ENCODE measurements around the gene SLC13A3. TPM values are rescaled to one million over a fixed set of nuclear protein-coding genes. Genes with fewer than 3 reads are reported as not detected.

SLC13A3 gene
- total and polyA plus RNA-seq, 2 donors (not counting 3 experiments of a cell fraction or from before 2014, with no cell fraction given), result 0.11 to 0.40 TPM

DNA sequence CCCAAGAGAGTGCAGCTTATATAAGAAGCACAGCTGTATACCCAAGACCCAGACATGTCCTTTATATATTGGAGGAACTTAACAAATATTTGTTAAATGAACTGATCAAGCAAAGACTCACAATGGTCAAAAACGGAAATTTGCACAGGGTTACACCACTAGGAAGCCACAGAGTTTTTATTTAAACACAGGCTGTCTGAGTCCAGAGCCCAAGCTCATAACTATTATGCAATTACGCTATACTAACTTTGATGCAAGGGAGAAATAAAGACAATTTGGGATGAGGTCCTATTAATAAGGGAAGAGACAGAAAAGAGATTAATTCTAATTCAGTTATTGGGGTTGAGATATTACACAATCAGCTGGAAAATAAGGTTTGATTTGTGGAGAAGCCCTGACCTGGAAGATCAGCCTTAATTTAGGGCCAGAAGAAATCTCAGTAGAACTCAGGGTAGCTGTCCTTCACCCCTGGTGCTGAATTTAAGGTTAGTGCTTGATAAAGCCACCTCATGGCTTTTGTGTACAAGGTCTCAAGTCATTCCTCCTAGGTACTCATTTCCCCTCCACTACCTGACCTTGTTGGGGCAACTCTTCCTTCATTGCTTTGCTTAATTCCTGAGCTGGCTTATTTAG, 127.4 kb downstream of the SLC13A3 start:
- DNase-seq (ENCODE audit: low read depth, low spot score) (peak; percentile 7), FAIRE-seq (no peak)
- Histone ChIP-seq H2AFZ (ENCODE audit: low read depth, low read length) (no peak overlapping the region), H3K9me1 (replicated peaks; ENCODE audit: control insufficient read depth, extremely low read depth, insufficient read depth, low read length) (no peaks in the 10 kb centered on the region), H3K27ac (ENCODE audit: insufficient read depth, low read depth, low read length) (no peak overlapping the region), H3K9ac (replicated peaks; ENCODE audit: extremely low read depth, insufficient read depth, low read length) (no peak overlapping the region), H3K4me3 (replicated peaks in 1 of 3; ENCODE audit: insufficient read depth in 1 of 3, low read depth in 1 of 3, low read length in 3 of 3) (no peak overlapping the region), H3K27me3 (ENCODE audit: control insufficient read depth in 2 of 2, insufficient read depth in 2 of 2, low read length in 2 of 2) (no peaks in the 10 kb centered on the region), H4K20me1 (replicated peaks; ENCODE audit: control insufficient read depth, extremely low read depth, insufficient read depth, low read length) (no peaks in the 10 kb centered on the region), H3K9me3 (replicated peaks; ENCODE audit: control insufficient read depth, insufficient read depth, low read length) (no peaks in the 10 kb centered on the region), H3K4me2 (ENCODE audit: insufficient read depth, low read length) (no peak overlapping the region), H3K36me3 (ENCODE audit: control insufficient read depth in 2 of 2, extremely low read depth in 1 of 2, insufficient read depth in 2 of 2, low read length in 2 of 2) (no peaks in the 10 kb centered on the region), H3K79me2 (ENCODE audit: control insufficient read depth, insufficient read depth, low read length) (no peaks in the 10 kb centered on the region), H3K4me1 (ENCODE audit: control insufficient read depth, extremely low read depth, insufficient read depth, low read length) (no peaks in the 10 kb centered on the region)
- ChIA-PET CTCF (interaction anchor here (1.0 to 5.9 kb wide), 4 partner anchors 11 to 229 kb away, joined by 3 to 49 read pairs (median 5); no protein-coding TSS in a partner anchor), POLR2A (no interaction called here)
- no peak for TF ChIP-seq MYC (IDR thresholded peaks at IDR 0.05; ENCODE audit: low read depth, low read length)
- dilution Hi-C loops (cut with MboI; ENCODE audit: extremely low pct_ligation_motif_present, low sequenced_read_pairs), result no loop called here
- no TSS peak for BruUV-seq (replicated peaks)
- intact Hi-C loops (cut with micrococcal nuclease), result no loop called here

DNA sequence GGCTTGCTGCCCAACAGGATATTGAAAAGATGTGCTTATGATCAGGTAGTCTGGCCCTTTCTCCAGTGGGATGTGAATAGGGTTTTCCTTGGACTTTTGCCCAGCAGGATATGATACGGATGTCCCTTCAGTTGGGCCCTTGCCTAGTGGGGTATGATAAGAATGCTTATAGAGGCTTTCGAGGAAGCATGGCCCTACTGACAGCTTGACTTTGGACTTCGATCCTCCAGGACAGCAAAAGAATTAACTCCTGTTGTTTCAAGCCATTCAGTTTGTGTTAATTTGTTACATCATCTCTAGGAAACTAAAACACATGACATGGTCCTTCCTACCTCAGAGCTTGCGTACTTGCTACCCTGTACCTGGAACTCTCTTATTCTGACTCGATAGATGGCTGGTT, 128.2 kb downstream of the SLC13A3 start:
- FAIRE-seq (no peak), DNase-seq (ENCODE audit: low read depth, low spot score) (no peak)
- H3K4me3 ChIP-seq (replicated peaks in 1 of 3; ENCODE audit: insufficient read depth in 1 of 3, low read depth in 1 of 3, low read length in 3 of 3), result no peak overlapping the region
- dilution Hi-C loops (cut with MboI; ENCODE audit: extremely low pct_ligation_motif_present, low sequenced_read_pairs) (no loop called here), intact Hi-C loops (cut with micrococcal nuclease) (no loop called here)
- H3K9me3 ChIP-seq (replicated peaks; ENCODE audit: control insufficient read depth, insufficient read depth, low read length), result no peaks in the 10 kb centered on the region
- ChIA-PET CTCF (interaction anchor here (2.4 to 5.9 kb wide), 2 partner anchors 158 to 229 kb away, joined by 7 to 49 read pairs; no protein-coding TSS in a partner anchor), POLR2A (no interaction called here)
- BruUV-seq (replicated peaks), result no TSS peak
- H3K4me2 ChIP-seq (ENCODE audit: insufficient read depth, low read length), result no peak overlapping the region
- no peaks in the 10 kb centered on the region for H3K4me1 ChIP-seq (ENCODE audit: control insufficient read depth, extremely low read depth, insufficient read depth, low read length)
- H3K36me3 ChIP-seq (ENCODE audit: control insufficient read depth in 2 of 2, extremely low read depth in 1 of 2, insufficient read depth in 2 of 2, low read length in 2 of 2), result no peaks in the 10 kb centered on the region
- H3K27me3 ChIP-seq (ENCODE audit: control insufficient read depth in 2 of 2, insufficient read depth in 2 of 2, low read length in 2 of 2), result no peaks in the 10 kb centered on the region
- no peak overlapping the region for H3K9ac ChIP-seq (replicated peaks; ENCODE audit: extremely low read depth, insufficient read depth, low read length)
- TF ChIP-seq POLR2A (IDR thresholded peaks at IDR 0.05; ENCODE audit: low read depth, low read length) (no peak), FOS (IDR thresholded peaks at IDR 0.05; ENCODE audit: borderline replicate concordance, insufficient read depth, low read length) (no peak), GATA2 (IDR thresholded peaks at IDR 0.05; ENCODE audit: insufficient read depth, insufficient read length, low read depth, low read length) (no peak), JUN (IDR thresholded peaks at IDR 0.05; ENCODE audit: borderline replicate concordance, insufficient read depth, insufficient read length, low read depth) (no peak), MYC (IDR thresholded peaks at IDR 0.05; ENCODE audit: low read depth, low read length) (no peak), EZH2 (IDR thresholded peaks at IDR 0.05; ENCODE audit: borderline replicate concordance, low read depth, low read length, severe bottlenecking) (no peak), POLR2AphosphoS5 (IDR thresholded peaks at IDR 0.05; ENCODE audit: insufficient read depth, low read depth, low read length) (no peak)
- TF ChIP-seq, protein P1, sequence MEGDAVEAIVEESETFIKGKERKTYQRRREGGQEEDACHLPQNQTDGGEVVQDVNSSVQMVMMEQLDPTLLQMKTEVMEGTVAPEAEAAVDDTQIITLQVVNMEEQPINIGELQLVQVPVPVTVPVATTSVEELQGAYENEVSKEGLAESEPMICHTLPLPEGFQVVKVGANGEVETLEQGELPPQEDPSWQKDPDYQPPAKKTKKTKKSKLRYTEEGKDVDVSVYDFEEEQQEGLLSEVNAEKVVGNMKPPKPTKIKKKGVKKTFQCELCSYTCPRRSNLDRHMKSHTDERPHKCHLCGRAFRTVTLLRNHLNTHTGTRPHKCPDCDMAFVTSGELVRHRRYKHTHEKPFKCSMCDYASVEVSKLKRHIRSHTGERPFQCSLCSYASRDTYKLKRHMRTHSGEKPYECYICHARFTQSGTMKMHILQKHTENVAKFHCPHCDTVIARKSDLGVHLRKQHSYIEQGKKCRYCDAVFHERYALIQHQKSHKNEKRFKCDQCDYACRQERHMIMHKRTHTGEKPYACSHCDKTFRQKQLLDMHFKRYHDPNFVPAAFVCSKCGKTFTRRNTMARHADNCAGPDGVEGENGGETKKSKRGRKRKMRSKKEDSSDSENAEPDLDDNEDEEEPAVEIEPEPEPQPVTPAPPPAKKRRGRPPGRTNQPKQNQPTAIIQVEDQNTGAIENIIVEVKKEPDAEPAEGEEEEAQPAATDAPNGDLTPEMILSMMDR (IDR thresholded peaks at IDR 0.05; ENCODE audit: extremely low read depth in 1 of 2, insufficient read depth in 1 of 2, low read depth in 1 of 2, low read length in 2 of 2), result no peak
- TF ChIP-seq, protein P2, sequence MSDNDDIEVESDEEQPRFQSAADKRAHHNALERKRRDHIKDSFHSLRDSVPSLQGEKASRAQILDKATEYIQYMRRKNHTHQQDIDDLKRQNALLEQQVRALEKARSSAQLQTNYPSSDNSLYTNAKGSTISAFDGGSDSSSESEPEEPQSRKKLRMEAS (IDR thresholded peaks at IDR 0.05; ENCODE audit: insufficient read depth, insufficient read length), result no peak
- H2AFZ ChIP-seq (ENCODE audit: low read depth, low read length), result no peak overlapping the region
- no peak overlapping the region for H3K27ac ChIP-seq (ENCODE audit: insufficient read depth, low read depth, low read length)
- H3K9me1 ChIP-seq (replicated peaks; ENCODE audit: control insufficient read depth, extremely low read depth, insufficient read depth, low read length), result no peaks in the 10 kb centered on the region
- H4K20me1 ChIP-seq (replicated peaks; ENCODE audit: control insufficient read depth, extremely low read depth, insufficient read depth, low read length), result no peaks in the 10 kb centered on the region
- no peaks in the 10 kb centered on the region for H3K79me2 ChIP-seq (ENCODE audit: control insufficient read depth, insufficient read depth, low read length)
